Activated CD4-positive, alpha-beta T cell treated with anti-CD3 and anti-CD28 coated beads for 4 hours (primary cell): ENCODE results near the gene FIP1L1.

Experiments
- DNase-seq, 2 donors: peaks; one replicate each; pipeline ENCODE4 v3.0.0-alpha.2; 2020

FIP1L1 gene

DNA sequence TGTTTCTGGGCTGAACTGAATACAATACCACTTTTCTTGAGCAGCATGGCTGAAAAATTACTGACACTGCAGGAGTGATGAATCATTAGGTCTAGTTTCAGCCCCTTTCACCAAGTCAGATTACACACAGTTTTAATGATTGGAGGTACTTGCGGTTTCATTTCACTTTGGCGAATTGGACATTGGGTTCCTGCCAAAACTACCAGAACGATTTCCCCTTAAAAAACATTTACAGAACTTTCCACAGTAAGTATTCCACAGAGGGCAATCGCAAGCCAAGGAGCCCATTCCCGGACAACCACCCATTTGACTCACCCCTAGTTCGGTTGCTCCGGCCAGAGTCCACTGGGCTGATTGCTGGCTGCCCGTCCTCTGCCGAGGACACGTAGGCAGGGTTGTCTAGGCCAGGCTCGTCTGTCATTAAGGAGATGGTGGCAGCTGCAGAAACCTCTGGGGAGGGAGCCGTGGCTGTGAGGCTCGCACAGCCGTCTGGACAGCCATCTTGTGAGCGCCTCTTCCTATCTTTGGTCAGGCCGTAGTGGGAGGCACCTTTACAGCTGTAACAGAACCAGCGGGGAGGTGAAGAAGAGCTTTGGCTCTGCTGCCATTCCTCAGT is 130.3 kb downstream of the FIP1L1 start:
- DNase-seq = no peak

- DNase-seq = no peak
Observed at GRCh38 chr4:53508446-53508845, 131.0 kb downstream of the FIP1L1 start.

DNA sequence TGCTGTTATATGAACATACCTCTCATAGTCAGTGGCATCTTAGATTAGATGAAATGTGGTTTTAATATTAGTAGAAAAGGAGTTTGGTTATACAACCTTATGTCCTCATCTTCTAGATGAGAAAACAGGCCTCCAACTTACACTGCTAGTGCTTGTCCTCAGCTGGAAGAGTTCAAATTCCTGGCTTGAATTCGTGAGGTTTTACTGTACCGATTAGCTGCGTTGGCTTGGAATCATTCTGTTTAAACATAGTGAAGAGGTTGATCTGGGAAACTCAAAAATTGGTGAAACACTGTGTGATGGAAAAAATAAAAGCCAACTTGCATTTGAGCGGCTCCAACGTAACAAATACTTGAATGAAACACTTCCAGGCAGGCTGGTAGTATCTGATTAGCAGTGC is 132.9 kb downstream of the FIP1L1 start:
- no peak for DNase-seq
